Activated CD4-positive, alpha-beta T cell treated with anti-CD3 and anti-CD28 coated beads, Interleukin-2, amount 10 ng/mL, durations not matched to agents 7 days and 5 days (primary cell): ENCODE data around the gene LBX1. TPM values are rescaled to one million over a fixed set of nuclear protein-coding genes. Genes with fewer than 3 reads are reported as not detected.

Experiments used
- CTCF ChIA-PET: fragments of 350-600 bp; sonication (Branson Sonifier 250); formaldehyde crosslinking; loops from one replicate; lab custom pipeline; 2021; ENCODE audit warnings: antibody characterized with exemption; lab: Charles Lee
- POLR2A ChIA-PET: fragments of 350-600 bp; sonication (Branson Sonifier 250); formaldehyde crosslinking; loops from one replicate; lab custom pipeline; 2021; ENCODE audit warnings: antibody characterized with exemption; lab: Charles Lee
- DNase-seq: peaks from one replicate; pipeline ENCODE4 v3.0.0-alpha.2; 2020
- H3K27ac Mint-ChIP-seq: one replicate; pipeline ENCODE4 v1.8.0; 2021; ENCODE audit warnings: mild to moderate bottlenecking, moderate library complexity, mixed read lengths
- H3K27me3 Mint-ChIP-seq: one replicate; pipeline ENCODE4 v1.8.0; 2021; ENCODE audit warnings: mixed read lengths
- H3K36me3 Mint-ChIP-seq: one replicate; pipeline ENCODE4 v1.8.0; 2021; ENCODE audit warnings: low read depth, mixed read lengths
- H3K4me1 Mint-ChIP-seq: one replicate; pipeline ENCODE4 v1.8.0; 2021; ENCODE audit warnings: mixed read lengths
- H3K4me3 Mint-ChIP-seq: one replicate; pipeline ENCODE4 v1.8.0; 2021; ENCODE audit warnings: mild to moderate bottlenecking, moderate library complexity, mixed read lengths
- H3K9me3 Mint-ChIP-seq: one replicate; pipeline ENCODE4 v1.8.0; 2021; ENCODE audit warnings: mixed read lengths
- total RNA-seq, 2 experiments: library from RNA; stranded (reverse); gene quantifications; one replicate each; pipeline ENCODE4 v1.2.3, GENCODE V29; 2021

LBX1 gene
- total RNA-seq, 2 experiments from 2014 or later: not detected

GRCh38 chr10:101260764-101261481, 31.7 kb upstream of the LBX1 start:
- H3K4me1 Mint-ChIP-seq: no peaks in the 10 kb centered on the region
- H3K27ac Mint-ChIP-seq: no peak overlapping the region
- no peaks in the 10 kb centered on the region for H3K36me3 Mint-ChIP-seq
- ChIA-PET POLR2A (interaction anchor here (0.5 kb wide), 1 partner anchor 1206 kb away, joined by 9 read pairs; no protein-coding TSS in a partner anchor), CTCF (interaction anchor here (0.6 to 1.2 kb wide), 4 partner anchors 16 to 310 kb away, joined by 3 to 5 read pairs (median 3); no protein-coding TSS in a partner anchor)
- H3K9me3 Mint-ChIP-seq: no peaks in the 10 kb centered on the region
- H3K4me3 Mint-ChIP-seq: no peak overlapping the region
- peaks cover 36% of the 10 kb centered on the region for H3K27me3 Mint-ChIP-seq
- no peak for DNase-seq

GRCh38 chr10:101258179-101258885, 29.1 kb upstream of the LBX1 start:
- Mint-ChIP-seq H3K4me1 (no peaks in the 10 kb centered on the region), H3K9me3 (no peaks in the 10 kb centered on the region), H3K36me3 (no peaks in the 10 kb centered on the region), H3K27ac (no peak overlapping the region), H3K27me3 (peaks cover 34% of the 10 kb centered on the region), H3K4me3 (no peak overlapping the region)
- CTCF ChIA-PET: interaction anchor here (0.6 kb wide), 1 partner anchor 420 kb away, joined by 3 read pairs; no protein-coding TSS in a partner anchor
- DNase-seq: no peak
- POLR2A ChIA-PET: no interaction called here

GRCh38 chr10:101257491-101257890, 28.2 kb upstream of the LBX1 start:
- H3K4me3 Mint-ChIP-seq: no peak overlapping the region

GRCh38 chr10:101257084-101257483, 27.8 kb upstream of the LBX1 start:
- POLR2A ChIA-PET: interaction anchor here (0.6 kb wide), 1 partner anchor 26 kb away, joined by 4 read pairs; no protein-coding TSS in a partner anchor
- CTCF ChIA-PET: interaction anchor here (1.4 kb wide), 1 partner anchor 19 kb away, joined by 3 read pairs; no protein-coding TSS in a partner anchor
- H3K27me3 Mint-ChIP-seq: peaks cover 29% of the 10 kb centered on the region
- H3K4me3 Mint-ChIP-seq: no peak overlapping the region
- no peaks in the 10 kb centered on the region for H3K9me3 Mint-ChIP-seq
- H3K4me1 Mint-ChIP-seq: no peaks in the 10 kb centered on the region
- H3K36me3 Mint-ChIP-seq: no peaks in the 10 kb centered on the region
- no peak overlapping the region for H3K27ac Mint-ChIP-seq
- no peak for DNase-seq

More at GRCh38 chr10:101257491-101257890, 28.2 kb upstream of the LBX1 start:
- Mint-ChIP-seq H3K4me1 (no peaks in the 10 kb centered on the region), H3K27ac (no peak overlapping the region), H3K36me3 (no peaks in the 10 kb centered on the region), H3K27me3 (peaks cover 31% of the 10 kb centered on the region), H3K9me3 (no peaks in the 10 kb centered on the region)
- POLR2A ChIA-PET: interaction anchor here (0.6 kb wide), 1 partner anchor 25 kb away, joined by 4 read pairs; no protein-coding TSS in a partner anchor
- DNase-seq: no peak
- CTCF ChIA-PET: interaction anchor here (1.4 kb wide), 1 partner anchor 19 kb away, joined by 3 read pairs; no protein-coding TSS in a partner anchor

- POLR2A ChIA-PET: no interaction called here
- Mint-ChIP-seq H3K4me3 (no peak overlapping the region), H3K9me3 (no peaks in the 10 kb centered on the region), H3K27ac (no peak overlapping the region), H3K4me1 (no peaks in the 10 kb centered on the region), H3K27me3 (peaks cover 29% of the 10 kb centered on the region), H3K36me3 (no peaks in the 10 kb centered on the region)
- CTCF ChIA-PET: interaction anchor here (1.4 kb wide), 1 partner anchor 20 kb away, joined by 3 read pairs; no protein-coding TSS in a partner anchor
- no peak for DNase-seq
Observed at GRCh38 chr10:101256387-101256786, 27.1 kb upstream of the LBX1 start.

- POLR2A ChIA-PET: no interaction called here
Observed at GRCh38 chr10:101250136-101250535, 20.9 kb upstream of the LBX1 start.

GRCh38 chr10:101249171-101249581, 19.9 kb upstream of the LBX1 start:
- no peak overlapping the region for H3K27ac Mint-ChIP-seq
- no peaks in the 10 kb centered on the region for H3K4me1 Mint-ChIP-seq
- no peak overlapping the region for H3K4me3 Mint-ChIP-seq
- CTCF ChIA-PET: no interaction called here
- no peaks in the 10 kb centered on the region for H3K36me3 Mint-ChIP-seq
- H3K9me3 Mint-ChIP-seq: no peaks in the 10 kb centered on the region
- DNase-seq: no peak
- POLR2A ChIA-PET: no interaction called here
- peaks cover 27% of the 10 kb centered on the region for H3K27me3 Mint-ChIP-seq

More at GRCh38 chr10:101250136-101250535, 20.9 kb upstream of the LBX1 start:
- Mint-ChIP-seq H3K27ac (no peak overlapping the region), H3K9me3 (no peaks in the 10 kb centered on the region), H3K4me1 (no peaks in the 10 kb centered on the region), H3K4me3 (no peak overlapping the region), H3K36me3 (no peaks in the 10 kb centered on the region), H3K27me3 (peaks cover 24% of the 10 kb centered on the region)
- CTCF ChIA-PET: interaction anchor here (0.6 to 1.3 kb wide), 3 partner anchors 11 to 320 kb away, joined by 3 to 4 read pairs (median 3); no protein-coding TSS in a partner anchor
- no peak for DNase-seq

- H3K4me1 Mint-ChIP-seq: no peaks in the 10 kb centered on the region
- DNase-seq: no peak
- H3K9me3 Mint-ChIP-seq: no peaks in the 10 kb centered on the region
- H3K4me3 Mint-ChIP-seq: no peak overlapping the region
- H3K36me3 Mint-ChIP-seq: no peaks in the 10 kb centered on the region
- no peak overlapping the region for H3K27ac Mint-ChIP-seq
- ChIA-PET POLR2A (no interaction called here), CTCF (no interaction called here)
- peaks cover 35% of the 10 kb centered on the region for H3K27me3 Mint-ChIP-seq
Observed at GRCh38 chr10:101246639-101247038, 17.4 kb upstream of the LBX1 start.

GRCh38 chr10:101244321-101245050, 15.2 kb upstream of the LBX1 start:
- H3K9me3 Mint-ChIP-seq: no peaks in the 10 kb centered on the region
- no peak overlapping the region for H3K27ac Mint-ChIP-seq
- H3K36me3 Mint-ChIP-seq: no peaks in the 10 kb centered on the region
- ChIA-PET POLR2A (interaction anchor here (0.6 kb wide), 1 partner anchor 864 kb away, joined by 3 read pairs; no protein-coding TSS in a partner anchor), CTCF (interaction anchor here (1.1 to 1.8 kb wide), 4 partner anchors 8 to 30 kb away, joined by 3 to 4 read pairs (median 3); no protein-coding TSS in a partner anchor)
- no peak for DNase-seq
- peaks cover 46% of the 10 kb centered on the region for H3K27me3 Mint-ChIP-seq
- no peaks in the 10 kb centered on the region for H3K4me1 Mint-ChIP-seq
- no peak overlapping the region for H3K4me3 Mint-ChIP-seq

GRCh38 chr10:101241840-101242707, 12.8 kb upstream of the LBX1 start:
- no peaks in the 10 kb centered on the region for H3K9me3 Mint-ChIP-seq
- H3K27me3 Mint-ChIP-seq: peaks cover 59% of the 10 kb centered on the region
- ChIA-PET POLR2A (no interaction called here), CTCF (no interaction called here)
- no peak overlapping the region for H3K27ac Mint-ChIP-seq
- no peak overlapping the region for H3K4me3 Mint-ChIP-seq
- no peak for DNase-seq
- H3K4me1 Mint-ChIP-seq: peaks cover 4% of the 10 kb centered on the region
- H3K36me3 Mint-ChIP-seq: no peaks in the 10 kb centered on the region

GRCh38 chr10:101238732-101239105, 9.5 kb upstream of the LBX1 start:
- no peak for DNase-seq
- H3K9me3 Mint-ChIP-seq: no peaks in the 10 kb centered on the region

More at GRCh38 chr10:101238732-101239105, 9.5 kb upstream of the LBX1 start:
- POLR2A ChIA-PET: no interaction called here
- peaks cover 72% of the 10 kb centered on the region for H3K27me3 Mint-ChIP-seq
- CTCF ChIA-PET: interaction anchor here (0.6 to 1.9 kb wide), 6 partner anchors 12 to 96 kb away, joined by 3 to 5 read pairs (median 4); no protein-coding TSS in a partner anchor
- no peak overlapping the region for H3K27ac Mint-ChIP-seq
- H3K4me3 Mint-ChIP-seq: no peak overlapping the region
- H3K36me3 Mint-ChIP-seq: no peaks in the 10 kb centered on the region
- peaks cover 4% of the 10 kb centered on the region for H3K4me1 Mint-ChIP-seq
